G401 (cell line): Measurements from ENCODE around the gene HOXC5. TPM values are rescaled to one million over a fixed set of nuclear protein-coding genes. Genes with fewer than 3 reads are reported as not detected.
A peak's percentile ranks its signal among the peaks of the same experiment; 100 is the strongest.

ENCODE experiments used
- DNase-seq: peaks from one replicate; pipeline ENCODE4 v3.0.0-alpha.2; 2015; ENCODE audit warnings: low spot score
- in situ Hi-C: cut with HindIII; loops from 2 replicates; pipeline ENCODE4 v1.10.0; 2016; ENCODE audit warnings: low sequenced_read_pairs, mixed read lengths
- total RNA-seq: library from RNA; depleted of rRNA; stranded (reverse); fragments of >200 nt; shearing (Covaris generic); gene quantifications from 2 replicates; pipeline ENCODE4 v1.2.3, GENCODE V29; 2014; rRNA removed

The HOXC5 gene
- not detected in 2 replicates for total RNA-seq

GRCh38 chr12:54032627-54033100 lies at the start of gene HOXC5:
Gene HOXC5, plus strand, starts transcription at chr12:54033050. Its CDS starts 73 bp downstream, at chr12:54033123.
- in situ Hi-C loops, result no loop called here
- DNase-seq, result peak; percentile 77

DNA sequence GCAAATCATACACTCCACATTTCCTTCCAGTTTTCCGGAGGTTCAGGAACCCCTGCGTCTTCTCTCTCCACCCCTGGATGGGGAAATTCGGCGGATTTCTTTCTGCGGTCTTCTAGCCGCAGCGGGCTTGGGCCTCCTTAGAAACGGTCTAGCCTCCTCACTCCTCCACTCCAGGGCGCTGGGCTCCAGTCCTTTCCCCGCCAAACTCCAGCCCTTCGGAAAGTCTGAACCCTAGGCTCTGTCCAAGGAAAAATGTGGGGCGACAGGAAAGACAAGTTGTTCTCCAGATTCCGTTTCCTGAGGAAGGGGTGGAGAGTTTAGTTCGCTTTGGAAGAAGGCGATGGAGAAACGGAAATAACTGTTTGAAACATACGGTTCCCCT lies 49.3 kb upstream of the HOXC5 start:
- in situ Hi-C loops, result no loop called here
- no peak for DNase-seq

DNA sequence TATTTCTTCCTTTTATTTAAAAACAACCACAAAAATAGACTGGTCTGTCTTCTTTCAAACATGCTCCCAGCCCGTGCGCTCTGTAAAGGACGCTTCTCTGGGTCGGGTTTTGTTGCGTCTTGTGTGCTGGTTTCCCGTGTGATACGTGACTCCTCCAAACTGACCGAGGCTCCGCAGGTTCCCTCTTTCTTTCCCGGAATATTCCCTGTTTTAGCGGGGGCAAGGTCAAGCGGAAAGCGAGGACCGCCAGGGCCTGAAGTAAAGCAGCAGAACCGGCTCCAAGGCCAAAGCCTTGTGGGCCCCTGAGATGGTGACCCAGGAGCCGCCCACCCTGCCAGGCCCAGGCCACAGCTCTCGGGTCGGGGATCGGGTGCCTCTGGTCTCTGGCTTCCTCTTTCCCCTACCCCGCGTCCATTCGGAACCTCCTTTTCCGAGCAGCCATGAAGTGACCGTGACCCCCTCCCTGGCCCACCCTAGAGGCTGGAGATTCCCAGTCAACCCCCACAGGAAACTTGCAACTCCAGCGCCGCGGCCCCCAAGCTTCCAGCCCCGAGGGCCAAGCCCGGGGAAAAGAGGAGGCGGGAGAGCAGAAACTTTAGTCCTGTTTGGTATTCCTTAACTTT lies 48.8 kb upstream of the HOXC5 start:
- DNase-seq, result no peak
- in situ Hi-C loops, result no loop called here

DNA sequence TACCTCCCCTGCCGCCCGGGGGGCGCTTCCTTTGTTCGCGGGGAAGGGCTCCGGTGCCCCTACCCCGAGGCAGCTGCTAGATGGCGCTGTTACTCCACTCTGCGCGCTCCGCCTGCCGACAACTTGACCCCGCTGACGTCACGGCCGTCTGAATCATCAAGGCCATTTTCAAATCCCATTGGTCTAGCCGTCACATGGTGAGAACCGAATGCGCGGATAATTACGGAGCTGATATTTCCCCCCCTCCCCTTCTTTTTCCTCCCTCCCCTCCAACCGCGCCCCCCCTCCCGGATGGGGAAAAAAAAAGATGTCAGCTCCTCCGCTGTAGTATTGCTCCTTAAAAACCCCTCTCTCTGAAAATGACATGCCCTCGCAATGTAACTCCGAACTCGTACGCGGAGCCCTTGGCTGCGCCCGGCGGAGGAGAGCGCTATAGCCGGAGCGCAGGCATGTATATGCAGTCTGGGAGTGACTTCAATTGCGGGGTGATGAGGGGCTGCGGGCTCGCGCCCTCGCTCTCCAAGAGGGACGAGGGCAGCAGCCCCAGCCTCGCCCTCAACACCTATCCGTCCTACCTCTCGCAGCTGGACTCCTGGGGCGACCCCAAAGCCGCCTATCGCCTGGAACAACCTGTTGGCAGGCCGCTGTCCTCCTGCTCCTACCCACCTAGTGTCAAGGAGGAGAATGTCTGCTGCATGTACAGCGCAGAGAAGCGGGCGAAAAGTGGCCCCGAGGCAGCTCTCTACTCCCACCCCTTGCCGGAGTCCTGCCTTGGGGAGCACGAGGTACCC lies 47.8 kb upstream of the HOXC5 start, which contains the start of gene HOXC10:
TSS of gene HOXC10 (plus strand) at position 246 of the 791 bp plus-strand sequence. CDS start at position 360, 114 bp downstream.
- in situ Hi-C loops, result no loop called here
- DNase-seq, result peak; percentile 69

DNA sequence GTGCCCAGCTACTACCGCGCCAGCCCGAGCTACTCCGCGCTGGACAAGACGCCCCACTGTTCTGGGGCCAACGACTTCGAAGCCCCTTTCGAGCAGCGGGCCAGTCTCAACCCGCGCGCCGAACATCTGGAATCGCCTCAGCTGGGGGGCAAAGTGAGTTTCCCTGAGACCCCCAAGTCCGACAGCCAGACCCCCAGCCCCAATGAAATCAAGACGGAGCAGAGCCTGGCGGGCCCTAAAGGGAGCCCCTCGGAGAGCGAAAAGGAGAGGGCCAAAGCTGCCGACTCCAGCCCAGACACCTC lies 47.2 kb upstream of the HOXC5 start:
- no peak for DNase-seq
- in situ Hi-C loops, result no loop called here

DNA sequence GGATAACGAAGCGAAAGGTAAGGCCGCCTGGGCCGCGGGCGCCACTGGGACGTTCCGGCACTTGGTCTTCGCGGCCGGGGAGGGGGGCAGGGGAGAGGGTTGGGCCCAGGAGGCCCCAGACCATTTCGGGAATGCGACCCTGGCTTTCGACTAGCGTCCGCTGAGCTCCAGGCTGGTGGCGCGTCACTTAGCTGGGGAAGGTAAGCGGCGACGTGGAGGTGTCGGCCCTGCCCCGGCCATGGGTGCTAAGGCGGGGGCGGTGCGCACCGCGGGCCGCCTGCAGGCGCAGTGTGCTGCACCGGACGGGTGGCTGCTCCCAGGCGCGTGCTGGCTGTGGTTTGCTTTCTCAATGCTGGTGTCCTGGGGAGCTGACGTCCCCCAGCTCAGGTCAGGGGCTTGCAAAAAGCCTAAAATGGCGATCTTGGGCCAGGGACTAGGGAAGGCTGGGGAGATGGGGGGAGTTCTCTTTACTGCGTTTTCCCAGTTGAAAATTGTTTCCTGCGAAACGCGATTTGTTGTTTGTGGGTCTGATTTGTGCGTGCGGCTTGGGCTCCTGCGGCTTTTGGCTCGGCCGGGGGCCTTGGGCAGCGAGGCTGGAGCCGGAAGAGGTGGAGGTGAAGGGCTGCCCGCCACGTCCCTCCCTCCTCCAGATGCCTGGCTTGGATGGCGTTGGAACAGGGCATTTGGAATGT lies 46.7 kb upstream of the HOXC5 start:
- in situ Hi-C loops, result no loop called here
- no peak for DNase-seq

- in situ Hi-C loops, result no loop called here
- DNase-seq, result no peak
These were observed 46.0 kb upstream of the HOXC5 start for GRCh38 chr12:53986686-53987483.

GRCh38 chr12:53987787-53988230 lies 45.0 kb upstream of the HOXC5 start:
- no peak for DNase-seq
- in situ Hi-C loops, result no loop called here

- DNase-seq, result no peak
- in situ Hi-C loops, result no loop called here
These were observed 44.2 kb upstream of the HOXC5 start for GRCh38 chr12:53988541-53989226.

- peak; percentile 52 for DNase-seq
- in situ Hi-C loops, result no loop called here
These were observed 43.4 kb upstream of the HOXC5 start for GRCh38 chr12:53989227-53990113.

DNA sequence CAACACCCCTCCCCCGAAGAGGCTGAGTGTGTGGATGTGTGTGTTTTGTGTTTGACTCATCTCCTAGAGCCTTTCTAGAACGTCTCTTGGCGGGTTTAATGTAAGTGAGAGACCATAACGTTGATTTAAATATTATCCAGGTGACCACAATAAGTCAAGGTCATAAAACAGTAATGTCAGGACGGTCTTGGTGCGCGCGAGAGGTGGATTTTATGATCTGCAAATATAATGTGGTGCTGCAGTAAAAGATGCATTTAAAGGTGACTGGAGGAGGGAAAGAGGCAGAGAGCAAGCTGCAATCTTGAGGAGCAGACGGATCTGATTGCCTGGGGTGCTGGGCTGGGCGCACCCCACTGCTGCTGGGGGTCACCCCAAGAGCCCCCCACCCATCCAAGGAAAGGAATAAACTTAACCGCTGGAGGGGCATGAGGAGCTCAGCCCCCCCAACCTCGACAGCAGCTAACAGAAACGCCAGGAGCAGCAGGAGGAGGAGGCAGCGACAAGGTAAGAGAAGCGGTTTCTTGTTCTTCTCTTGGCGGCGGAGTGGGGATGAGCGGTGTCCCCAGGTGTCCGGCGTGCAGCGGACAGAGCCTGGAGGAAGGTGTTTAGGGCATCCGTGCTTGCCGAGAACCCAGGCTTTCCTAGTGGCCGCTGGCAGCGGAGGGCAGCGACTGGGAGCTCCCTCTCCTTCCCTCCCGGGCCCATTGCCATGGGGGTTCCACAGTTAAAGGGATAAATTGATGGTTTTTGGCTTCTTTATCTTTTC lies 42.4 kb upstream of the HOXC5 start:
- no peak for DNase-seq
- in situ Hi-C loops, result no loop called here

DNA sequence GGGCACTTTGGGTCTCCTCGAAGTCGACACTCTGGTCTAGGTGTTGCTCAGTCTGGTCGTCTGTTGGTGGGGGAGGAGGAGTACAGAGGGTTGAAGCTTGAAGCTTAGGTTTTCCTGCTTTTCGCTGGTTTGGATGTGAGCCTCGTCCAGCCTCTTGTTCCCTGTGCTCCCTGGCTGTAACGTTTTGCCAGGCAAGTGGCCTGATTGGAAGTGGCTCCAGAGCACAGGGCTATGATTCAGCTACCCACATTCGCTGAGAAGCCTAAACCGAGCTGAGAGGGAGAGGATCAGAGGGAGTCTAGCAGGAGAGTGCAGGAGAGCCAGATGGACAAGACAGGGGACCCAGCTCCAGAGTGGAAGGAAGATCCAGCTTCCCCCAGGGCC lies 41.8 kb upstream of the HOXC5 start:
- DNase-seq, result no peak
- in situ Hi-C loops, result no loop called here

- in situ Hi-C loops, result no loop called here
- DNase-seq, result no peak
These were observed 40.4 kb upstream of the HOXC5 start for GRCh38 chr12:53992377-53992889.

- in situ Hi-C loops, result no loop called here
These were observed 39.5 kb upstream of the HOXC5 start for GRCh38 chr12:53993162-53994008.

GRCh38 chr12:53994009-53994263 lies 38.9 kb upstream of the HOXC5 start:
- no peak for DNase-seq
- in situ Hi-C loops, result no loop called here

More at GRCh38 chr12:53993162-53994008, 39.5 kb upstream of the HOXC5 start:
- DNase-seq, result no peak

DNA sequence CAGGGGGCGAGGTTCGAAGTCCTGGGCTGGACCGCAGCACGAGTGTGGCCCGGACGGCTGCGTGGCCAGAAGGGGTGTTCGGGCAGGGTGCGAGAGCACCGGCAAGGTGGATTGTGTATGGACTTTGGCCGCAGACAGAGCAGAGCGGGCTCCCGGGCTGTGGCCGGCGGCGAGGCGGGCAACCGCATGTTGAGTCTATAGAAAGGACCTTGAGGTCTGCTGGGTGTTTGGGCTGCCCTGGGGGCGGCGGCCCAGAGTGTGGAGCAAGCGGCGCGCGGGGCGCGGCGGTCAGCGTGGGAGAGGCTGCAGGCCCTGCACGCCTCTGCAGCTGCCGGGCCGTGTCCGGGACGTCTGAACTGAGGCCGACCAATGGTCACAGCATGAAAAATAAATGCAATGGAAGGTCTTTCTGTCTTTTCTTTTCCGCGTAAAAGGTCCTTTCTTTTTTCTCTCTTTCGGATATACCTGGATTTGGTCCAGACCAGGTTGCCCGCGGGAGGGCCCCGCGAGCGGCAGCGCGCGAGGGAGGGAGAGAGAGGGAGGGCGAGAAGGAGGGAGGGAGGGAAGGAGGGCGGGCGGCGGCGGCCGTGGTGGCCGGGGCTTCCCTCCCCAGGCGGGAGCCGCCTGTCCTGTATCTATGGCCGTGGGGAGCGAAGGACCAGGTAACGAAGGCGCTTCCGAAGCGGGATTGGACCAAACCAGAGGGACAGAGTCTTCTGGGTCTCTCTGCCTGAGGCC lies 38.4 kb upstream of the HOXC5 start:
- DNase-seq, result no peak
- in situ Hi-C loops, result no loop called here
